ENCODE data around the gene ESYT3.

The ESYT3 gene

DNA sequence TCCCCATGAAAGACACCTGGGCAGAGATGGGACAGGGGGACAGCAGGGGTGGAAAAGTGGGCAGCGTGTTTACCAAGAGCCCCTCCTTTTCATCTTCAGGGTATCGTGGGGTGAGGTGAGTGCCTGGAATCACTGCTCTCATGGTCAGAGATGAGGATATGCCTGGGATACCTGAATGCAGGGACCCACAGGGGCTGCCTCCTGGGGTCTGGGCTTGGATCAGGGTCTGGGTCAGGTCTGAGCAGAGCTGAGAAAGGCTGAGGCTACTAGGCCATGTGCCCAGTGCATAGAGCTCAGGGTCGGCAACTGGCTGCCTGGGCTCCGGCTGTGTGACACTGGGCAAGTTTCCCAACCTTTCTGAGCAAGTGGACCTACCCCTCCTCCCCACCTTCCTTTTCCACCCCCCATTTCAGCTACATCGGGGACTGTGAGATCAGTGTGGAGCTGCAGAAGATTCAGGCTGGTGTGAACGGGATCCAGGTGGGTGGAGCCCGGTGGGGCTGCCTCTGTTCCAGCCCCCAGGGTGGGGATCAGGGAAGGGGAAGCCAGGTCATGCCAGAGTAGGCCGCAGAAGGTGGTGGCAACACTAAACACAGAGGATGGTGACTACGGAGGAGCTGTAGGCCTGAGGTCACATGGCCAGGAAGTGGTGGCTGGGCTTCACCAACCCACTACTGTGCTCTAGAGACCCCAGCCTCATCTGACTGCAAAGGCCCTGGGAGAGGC, 24.5 kb downstream of the ESYT3 start:
- no peak overlapping the region for H3K4me3 ChIP-seq (ENCODE audit: insufficient read length, low read depth)
- no peaks in the 10 kb centered on the region for H3K9me3 ChIP-seq (ENCODE audit: insufficient read depth, low read length)
- peaks cover 62% of the 10 kb centered on the region for H3K36me3 ChIP-seq (ENCODE audit: insufficient read depth, insufficient read length, low read length)
- TF ChIP-seq YY1 (IDR thresholded peaks at IDR 0.05; ENCODE audit: insufficient read depth, insufficient read length) (no peak), SUZ12 (IDR thresholded peaks at IDR 0.05; ENCODE audit: extremely low read depth, insufficient read depth, insufficient read length) (no peak), ZNF274 (IDR thresholded peaks at IDR 0.05; ENCODE audit: low read depth, low read length) (no peak)
- H3K27me3 ChIP-seq (ENCODE audit: insufficient read depth, insufficient read length), result no peaks in the 10 kb centered on the region
- peaks cover 23% of the 10 kb centered on the region for H3K4me1 ChIP-seq (ENCODE audit: insufficient read depth, insufficient read length)
- H3K9ac ChIP-seq (ENCODE audit: insufficient read length, low read depth), result no peak overlapping the region
- DNase-seq (ENCODE audit: low read depth, low spot score), result no peak

DNA sequence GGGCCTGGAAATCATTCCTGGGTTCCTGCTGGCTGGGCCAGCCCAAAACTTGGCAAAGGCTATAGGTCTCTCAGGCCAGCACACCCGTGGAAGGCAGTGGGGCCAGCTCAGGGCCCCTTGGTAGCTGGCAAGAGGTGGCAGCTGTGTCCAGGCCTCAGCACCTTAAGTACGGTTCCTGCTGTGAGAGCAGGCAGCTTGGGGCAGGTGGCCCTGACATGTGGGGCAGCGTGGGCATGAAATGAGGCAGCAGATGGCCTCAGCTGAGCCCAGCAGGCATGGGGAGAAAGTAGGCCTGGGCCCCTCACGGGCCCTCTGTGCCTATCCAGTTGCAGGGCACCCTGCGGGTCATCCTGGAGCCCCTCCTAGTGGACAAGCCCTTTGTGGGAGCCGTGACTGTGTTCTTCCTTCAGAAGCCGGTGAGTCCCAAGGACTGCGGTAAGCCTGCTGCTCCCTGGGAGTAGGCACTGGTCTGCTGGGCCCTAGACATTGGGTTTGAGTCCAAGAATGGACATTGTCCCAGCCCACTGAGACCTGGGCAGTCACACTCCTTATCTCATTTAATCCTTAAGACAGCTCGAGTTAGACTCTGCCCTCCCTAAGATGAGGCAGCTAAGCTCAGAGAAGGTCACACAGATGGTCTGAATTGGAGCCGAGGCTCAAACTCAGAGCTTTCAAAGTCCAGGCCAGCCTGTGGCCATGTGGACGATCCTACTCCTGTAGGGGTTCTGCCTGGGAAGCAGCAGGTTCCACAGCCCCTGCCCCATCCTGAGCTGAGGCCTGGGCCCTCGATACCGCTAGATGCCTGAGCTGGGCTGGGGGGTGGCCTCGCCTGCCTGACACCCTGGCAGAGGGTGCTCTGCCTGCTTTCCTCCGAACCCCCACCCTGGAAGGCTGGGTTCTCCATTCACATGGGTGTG, 25.5 kb downstream of the ESYT3 start:
- no peak for TF ChIP-seq ZNF274 (IDR thresholded peaks at IDR 0.05; ENCODE audit: low read depth, low read length)
- TF ChIP-seq SUZ12 (IDR thresholded peaks at IDR 0.05; ENCODE audit: extremely low read depth, insufficient read depth, insufficient read length), result no peak
- TF ChIP-seq YY1 (IDR thresholded peaks at IDR 0.05; ENCODE audit: insufficient read depth, insufficient read length), result no peak
- Histone ChIP-seq H3K9ac (ENCODE audit: insufficient read length, low read depth) (no peak overlapping the region), H3K36me3 (ENCODE audit: insufficient read depth, insufficient read length, low read length) (peaks cover 62% of the 10 kb centered on the region), H3K27me3 (ENCODE audit: insufficient read depth, insufficient read length) (no peaks in the 10 kb centered on the region), H3K9me3 (ENCODE audit: insufficient read depth, low read length) (no peaks in the 10 kb centered on the region), H3K4me1 (ENCODE audit: insufficient read depth, insufficient read length) (peaks cover 32% of the 10 kb centered on the region), H3K4me3 (ENCODE audit: insufficient read length, low read depth) (no peak overlapping the region)
- DNase-seq (ENCODE audit: low read depth, low spot score), result no peak

DNA sequence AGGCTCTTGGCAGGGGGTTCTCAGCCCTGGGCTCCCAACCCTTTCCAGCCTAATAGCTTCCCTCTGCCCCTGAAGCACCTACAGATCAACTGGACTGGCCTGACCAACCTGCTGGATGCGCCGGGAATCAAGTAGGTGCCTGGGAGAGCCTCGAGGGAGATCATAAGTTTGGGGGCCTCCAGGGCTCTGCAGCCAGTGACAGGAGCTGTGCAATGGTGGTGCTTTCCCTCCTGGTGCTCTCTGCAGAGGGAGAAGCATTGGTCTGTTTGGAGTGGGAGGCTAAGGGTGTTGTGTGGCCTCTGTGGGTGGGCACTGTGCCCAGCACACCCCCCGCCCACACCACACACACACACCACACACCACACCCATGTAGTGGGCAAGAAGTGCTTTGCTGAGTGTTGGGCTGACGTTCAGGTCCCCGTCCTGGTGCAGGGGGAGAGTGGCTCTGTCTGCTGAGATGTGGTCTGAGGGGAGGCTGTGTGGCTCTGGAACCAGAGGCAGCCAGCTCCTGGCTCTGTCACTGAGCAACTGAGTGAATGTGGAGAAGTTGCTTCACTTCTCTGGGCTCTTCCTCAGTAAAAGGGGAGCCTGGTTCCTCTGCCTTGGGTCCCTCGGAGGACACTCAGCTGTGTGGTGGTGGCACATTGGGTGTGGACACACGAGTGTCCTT, 26.3 kb downstream of the ESYT3 start:
- H3K4me3 ChIP-seq (ENCODE audit: insufficient read length, low read depth), result no peak overlapping the region
- no peaks in the 10 kb centered on the region for H3K9me3 ChIP-seq (ENCODE audit: insufficient read depth, low read length)
- DNase-seq (ENCODE audit: low read depth, low spot score), result no peak
- no peaks in the 10 kb centered on the region for H3K27me3 ChIP-seq (ENCODE audit: insufficient read depth, insufficient read length)
- peaks cover 34% of the 10 kb centered on the region for H3K4me1 ChIP-seq (ENCODE audit: insufficient read depth, insufficient read length)
- TF ChIP-seq ZNF274 (IDR thresholded peaks at IDR 0.05; ENCODE audit: low read depth, low read length), result no peak
- no peak for TF ChIP-seq SUZ12 (IDR thresholded peaks at IDR 0.05; ENCODE audit: extremely low read depth, insufficient read depth, insufficient read length)
- no peak for TF ChIP-seq YY1 (IDR thresholded peaks at IDR 0.05; ENCODE audit: insufficient read depth, insufficient read length)
- H3K36me3 ChIP-seq (ENCODE audit: insufficient read depth, insufficient read length, low read length), result peaks cover 62% of the 10 kb centered on the region
- H3K9ac ChIP-seq (ENCODE audit: insufficient read length, low read depth), result no peak overlapping the region

DNA sequence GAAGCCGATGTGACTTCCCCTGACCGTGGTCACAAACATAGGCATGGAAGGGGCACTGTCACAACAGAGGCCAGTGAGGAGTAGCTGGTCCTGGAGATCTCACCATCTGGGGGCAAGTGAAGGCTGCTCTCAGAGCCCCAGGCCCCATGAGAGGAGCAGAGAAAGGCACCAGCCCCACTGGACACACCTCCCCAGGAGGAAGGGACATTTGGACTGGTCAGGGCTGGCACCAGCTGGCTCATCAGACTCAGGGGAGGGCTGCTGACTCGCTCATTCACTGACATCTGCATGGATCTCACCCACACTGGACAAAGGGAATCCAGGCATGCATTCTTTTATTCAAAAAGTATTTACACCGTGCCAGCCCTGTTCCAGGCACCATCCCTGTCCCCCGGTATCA, 26.8 kb downstream of the ESYT3 start:
- TF ChIP-seq SUZ12 (IDR thresholded peaks at IDR 0.05; ENCODE audit: extremely low read depth, insufficient read depth, insufficient read length) (no peak), YY1 (IDR thresholded peaks at IDR 0.05; ENCODE audit: insufficient read depth, insufficient read length) (no peak), ZNF274 (IDR thresholded peaks at IDR 0.05; ENCODE audit: low read depth, low read length) (no peak)
- no peak for DNase-seq (ENCODE audit: low read depth, low spot score)

DNA sequence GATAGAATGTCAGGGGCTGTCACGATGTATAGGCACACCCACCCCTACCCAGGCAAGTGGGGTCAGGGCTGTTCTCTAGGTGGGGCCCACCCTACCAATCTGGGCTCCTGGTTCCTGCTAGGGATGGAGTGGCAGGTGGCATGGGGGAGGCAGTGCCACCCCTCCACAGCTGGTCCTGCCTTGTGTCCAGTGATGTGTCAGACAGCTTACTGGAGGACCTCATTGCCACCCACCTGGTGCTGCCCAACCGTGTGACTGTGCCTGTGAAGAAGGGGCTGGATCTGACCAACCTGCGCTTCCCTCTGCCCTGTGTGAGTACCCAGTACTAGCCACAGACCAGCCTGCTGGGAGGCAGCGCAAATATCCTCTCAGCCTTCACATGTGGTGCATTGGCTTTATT, 27.5 kb downstream of the ESYT3 start:
- H3K36me3 ChIP-seq (ENCODE audit: insufficient read depth, insufficient read length, low read length), result peaks cover 60% of the 10 kb centered on the region
- DNase-seq (ENCODE audit: low read depth, low spot score), result no peak
- no peak overlapping the region for H3K9ac ChIP-seq (ENCODE audit: insufficient read length, low read depth)
- no peaks in the 10 kb centered on the region for H3K27me3 ChIP-seq (ENCODE audit: insufficient read depth, insufficient read length)
- no peak for TF ChIP-seq ZNF274 (IDR thresholded peaks at IDR 0.05; ENCODE audit: low read depth, low read length)
- no peak for TF ChIP-seq YY1 (IDR thresholded peaks at IDR 0.05; ENCODE audit: insufficient read depth, insufficient read length)
- no peak for TF ChIP-seq SUZ12 (IDR thresholded peaks at IDR 0.05; ENCODE audit: extremely low read depth, insufficient read depth, insufficient read length)
- no peak overlapping the region for H3K4me3 ChIP-seq (ENCODE audit: insufficient read length, low read depth)
- H3K9me3 ChIP-seq (ENCODE audit: insufficient read depth, low read length), result no peaks in the 10 kb centered on the region
- peaks cover 29% of the 10 kb centered on the region for H3K4me1 ChIP-seq (ENCODE audit: insufficient read depth, insufficient read length)

More for the DNA sequence above, 26.8 kb downstream of the ESYT3 start:
- no peaks in the 10 kb centered on the region for H3K27me3 ChIP-seq (ENCODE audit: insufficient read depth, insufficient read length)
- H3K4me1 ChIP-seq (ENCODE audit: insufficient read depth, insufficient read length), result peaks cover 32% of the 10 kb centered on the region
- H3K36me3 ChIP-seq (ENCODE audit: insufficient read depth, insufficient read length, low read length), result peaks cover 61% of the 10 kb centered on the region
- no peak overlapping the region for H3K4me3 ChIP-seq (ENCODE audit: insufficient read length, low read depth)
- H3K9me3 ChIP-seq (ENCODE audit: insufficient read depth, low read length), result no peaks in the 10 kb centered on the region
- no peak overlapping the region for H3K9ac ChIP-seq (ENCODE audit: insufficient read length, low read depth)

DNA sequence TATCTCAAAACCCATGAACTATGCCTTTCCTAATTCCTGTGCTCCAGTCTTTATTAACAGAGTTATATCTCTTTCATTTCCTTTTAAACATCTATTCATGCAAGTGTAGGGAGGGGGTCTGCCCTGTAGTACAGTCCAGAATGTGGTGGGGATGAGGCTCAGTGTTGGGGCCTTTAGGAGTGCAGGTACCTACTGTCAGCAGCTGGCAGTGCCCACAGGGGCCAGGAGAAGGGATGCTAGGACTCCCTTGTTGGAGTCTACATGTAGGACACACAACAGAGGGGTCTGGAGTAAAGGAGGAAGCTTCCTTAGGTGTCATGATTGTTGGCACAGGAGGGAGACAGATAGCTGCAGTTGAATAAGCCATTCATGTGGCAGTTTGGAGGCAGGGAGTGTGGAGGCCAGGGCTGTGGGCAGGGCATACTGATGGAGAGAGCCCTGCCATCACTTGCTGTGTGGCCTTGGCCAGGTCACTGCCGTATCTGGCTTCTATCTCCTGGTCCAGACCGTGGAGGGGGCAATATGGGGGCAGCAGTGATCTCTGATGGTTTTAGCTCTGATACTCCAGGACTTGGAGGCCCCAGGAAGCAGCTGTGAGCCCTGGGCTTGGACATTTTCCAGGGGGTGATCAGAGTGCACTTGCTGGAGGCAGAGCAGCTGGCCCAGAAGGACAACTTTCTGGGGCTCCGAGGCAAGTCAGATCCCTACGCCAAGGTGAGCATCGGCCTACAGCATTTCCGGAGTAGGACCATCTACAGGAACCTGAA, 29.5 kb downstream of the ESYT3 start:
- no peak overlapping the region for H3K9ac ChIP-seq (ENCODE audit: insufficient read length, low read depth)
- no peaks in the 10 kb centered on the region for H3K9me3 ChIP-seq (ENCODE audit: insufficient read depth, low read length)
- H3K27me3 ChIP-seq (ENCODE audit: insufficient read depth, insufficient read length), result no peaks in the 10 kb centered on the region
- peaks cover 72% of the 10 kb centered on the region for H3K36me3 ChIP-seq (ENCODE audit: insufficient read depth, insufficient read length, low read length)
- DNase-seq (ENCODE audit: low read depth, low spot score), result no peak
- H3K4me1 ChIP-seq (ENCODE audit: insufficient read depth, insufficient read length), result peaks cover 17% of the 10 kb centered on the region
- no peak overlapping the region for H3K4me3 ChIP-seq (ENCODE audit: insufficient read length, low read depth)
- TF ChIP-seq ZNF274 (IDR thresholded peaks at IDR 0.05; ENCODE audit: low read depth, low read length) (no peak), YY1 (IDR thresholded peaks at IDR 0.05; ENCODE audit: insufficient read depth, insufficient read length) (no peak), SUZ12 (IDR thresholded peaks at IDR 0.05; ENCODE audit: extremely low read depth, insufficient read depth, insufficient read length) (no peak)

Data from NT2/D1 (cell line).